HG02642 (cell line): Measurements from ENCODE around the gene TOLLIP.

Experiments
- ATAC-seq: cut with Tn5 transposase; IDR thresholded peaks from one replicate; pipeline ENCODE4 v1.9.1; 2021; ENCODE audit warnings: mild to moderate bottlenecking; ENCODE audit not compliant: unreplicated experiment, poor library complexity

TOLLIP gene

DNA sequence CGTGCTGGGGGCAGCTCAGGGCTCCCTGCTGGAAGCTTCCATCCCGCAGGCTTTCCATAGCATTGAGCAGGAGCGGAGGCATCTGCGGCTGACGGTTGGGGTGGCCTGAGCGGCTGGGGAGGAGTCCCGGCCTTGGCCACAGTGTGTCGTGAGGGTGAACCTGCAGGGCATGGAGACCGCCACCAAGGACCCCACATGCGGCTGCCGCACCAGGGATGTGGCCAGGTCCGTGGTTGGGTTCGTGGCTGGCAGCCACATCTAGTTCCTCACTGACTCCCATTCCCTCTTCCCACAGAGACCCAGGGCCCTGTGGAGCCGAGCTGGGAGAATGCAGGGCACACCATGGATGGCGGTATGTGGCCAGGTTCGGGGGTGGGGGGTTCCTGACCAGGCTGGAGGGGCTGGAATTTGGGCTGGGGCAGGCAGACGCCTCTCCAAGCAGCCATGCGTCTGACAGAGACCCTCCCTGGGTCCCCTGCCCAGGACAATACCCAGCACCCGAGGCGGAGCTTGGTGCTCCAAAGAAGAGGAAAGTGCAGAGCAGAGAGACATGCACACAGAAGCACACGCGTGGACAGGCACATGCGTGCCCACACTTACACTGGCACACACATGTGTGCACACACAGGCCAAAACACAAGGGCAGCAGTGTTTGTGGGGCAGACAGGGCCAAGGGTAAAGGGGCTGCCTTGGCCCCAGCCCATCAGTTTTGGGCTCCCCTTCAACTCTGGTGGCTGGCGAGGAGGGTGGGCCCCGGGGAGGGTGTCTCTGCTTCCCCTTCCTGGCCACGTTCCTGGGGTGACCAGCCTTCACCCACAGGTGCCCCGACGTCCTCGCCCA lies 83.8 kb downstream of the TOLLIP start:
- ATAC-seq: no peak

DNA sequence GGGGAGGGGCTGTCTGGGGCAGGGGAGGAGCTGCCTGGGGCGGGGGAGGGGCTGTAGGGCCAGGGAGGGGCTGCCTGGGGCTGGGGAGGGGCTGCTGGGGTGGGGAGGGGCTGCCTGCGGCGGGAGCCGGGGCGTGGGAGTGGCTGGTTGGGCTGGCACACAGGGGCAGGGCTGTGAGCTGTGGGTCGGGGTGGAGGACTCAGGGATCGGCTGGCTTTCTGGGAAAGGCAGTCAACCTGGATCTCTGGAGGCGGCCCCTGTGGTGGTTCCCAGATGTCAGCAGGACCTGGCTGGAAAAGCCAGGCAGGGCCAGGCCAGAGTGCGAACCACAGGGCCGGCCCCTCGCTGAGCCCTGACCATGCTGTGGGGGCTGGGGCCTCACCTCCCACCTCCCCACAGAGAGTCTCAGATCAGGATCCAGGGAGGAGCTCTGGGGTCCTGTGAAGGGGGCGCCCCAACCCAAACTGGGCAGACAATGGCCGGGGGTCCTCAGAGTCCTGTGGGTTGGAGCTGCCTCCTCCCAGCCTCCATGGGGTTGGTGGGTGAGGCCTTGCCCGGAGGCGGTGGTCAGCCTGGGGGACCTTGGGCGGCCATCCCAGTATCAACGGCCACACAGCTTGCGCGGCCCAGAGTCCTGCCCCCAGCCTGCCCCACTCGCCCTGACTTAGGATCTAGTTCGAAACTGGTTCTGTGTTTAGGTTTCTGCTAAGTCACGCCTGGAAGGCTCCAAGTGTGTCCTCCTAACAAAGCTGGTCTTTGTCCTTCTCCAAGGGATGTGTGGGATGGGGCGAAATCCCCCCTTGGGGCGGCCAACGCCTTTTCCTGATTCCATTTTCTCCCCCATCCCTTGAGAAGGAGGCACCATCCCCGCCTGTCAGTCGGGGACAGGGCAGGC lies 84.7 kb downstream of the TOLLIP start:
- no peak for ATAC-seq
